H9 (cell line): ENCODE results near the gene FKBP8. TPM values are rescaled to one million over a fixed set of nuclear protein-coding genes. Genes with fewer than 3 reads are reported as not detected.

ENCODE experiments used
- DNase-seq: peaks from one replicate; pipeline ENCODE4 v3.0.0-alpha.2; 2017
- H2AFZ ChIP-seq: one replicate; pipeline ENCODE4 v1.6.1; 2013; ENCODE audit warnings: mild to moderate bottlenecking, low read length, control low read depth, moderate library complexity
- H2AK5ac ChIP-seq: 2 replicates; pipeline ENCODE4 v1.6.1; 2013; ENCODE audit warnings: low read length, control low read depth, mixed read lengths; ENCODE audit not compliant: insufficient read length
- H2BK120ac ChIP-seq: one replicate; pipeline ENCODE4 v1.6.1; 2013; ENCODE audit warnings: low read depth, mild to moderate bottlenecking, low read length, control low read depth, inconsistent platforms; ENCODE audit not compliant: poor library complexity, severe bottlenecking
- H2BK12ac ChIP-seq: 2 replicates; pipeline ENCODE4 v1.6.1; 2013; ENCODE audit warnings: low read length, control low read depth, mixed read lengths, low read depth; ENCODE audit not compliant: insufficient read length
- H2BK15ac ChIP-seq: 2 replicates; pipeline ENCODE4 v1.6.1; 2013; ENCODE audit warnings: low read depth, low read length, control low read depth
- H2BK20ac ChIP-seq: one replicate; pipeline ENCODE4 v1.6.1; 2013; ENCODE audit warnings: low read depth, mild to moderate bottlenecking, low read length, control low read depth, inconsistent platforms; ENCODE audit not compliant: poor library complexity, severe bottlenecking
- H2BK5ac ChIP-seq: 2 replicates; pipeline ENCODE4 v1.6.1; 2013; ENCODE audit warnings: low read length, control low read depth, mixed read lengths; ENCODE audit not compliant: insufficient read length
- H3K14ac ChIP-seq: 2 replicates; pipeline ENCODE4 v1.6.1; 2013; ENCODE audit warnings: low read length, control low read depth; ENCODE audit not compliant: insufficient read depth
- H3K18ac ChIP-seq: 2 replicates; pipeline ENCODE4 v1.6.1; 2013; ENCODE audit warnings: low read depth, mild to moderate bottlenecking, mixed read lengths, low read length, control low read depth; ENCODE audit not compliant: insufficient read length
- H3K23ac ChIP-seq: 2 replicates; pipeline ENCODE4 v1.6.1; 2013; ENCODE audit warnings: low read length, control low read depth, mixed read lengths, low read depth; ENCODE audit not compliant: insufficient read length
- H3K23me2 ChIP-seq: 2 replicates; pipeline ENCODE4 v1.6.1; 2013; ENCODE audit warnings: low read depth, mild to moderate bottlenecking, mixed read lengths, low read length, control low read depth; ENCODE audit not compliant: insufficient read length, poor library complexity, severe bottlenecking
- H3K27ac ChIP-seq: 2 replicates; pipeline ENCODE4 v1.5.1; 2013; ENCODE audit warnings: low read length, control low read depth, mixed read lengths, low read depth; ENCODE audit not compliant: insufficient read length
- H3K27me3 ChIP-seq: 2 replicates; pipeline ENCODE4 v1.6.1; 2013; ENCODE audit warnings: low read length, control low read depth, inconsistent platforms; ENCODE audit not compliant: insufficient read depth
- H3K4ac ChIP-seq: 2 replicates; pipeline ENCODE4 v1.6.1; 2013; ENCODE audit warnings: low read depth, mild to moderate bottlenecking, control low read depth, inconsistent platforms, low read length, moderate library complexity
- H3K4me1 ChIP-seq: 2 replicates; pipeline ENCODE4 v1.6.1; 2013; ENCODE audit warnings: low read length, control low read depth, inconsistent platforms; ENCODE audit not compliant: insufficient read depth
- H3K4me2 ChIP-seq: 2 replicates; pipeline ENCODE4 v1.6.1; 2013; ENCODE audit warnings: low read length, control low read depth, mixed read lengths; ENCODE audit not compliant: insufficient read length, insufficient read depth
- H3K56ac ChIP-seq: 2 replicates; pipeline ENCODE4 v1.6.1; 2013; ENCODE audit warnings: low read depth, mild to moderate bottlenecking, mixed read lengths, low read length, control low read depth; ENCODE audit not compliant: insufficient read length
- H3K79me1 ChIP-seq: 2 replicates; pipeline ENCODE4 v1.6.1; 2013; ENCODE audit warnings: low read depth, mild to moderate bottlenecking, moderate library complexity, low read length, control low read depth, inconsistent platforms; ENCODE audit not compliant: insufficient read depth, poor library complexity, severe bottlenecking
- H3K79me2 ChIP-seq: 2 replicates; pipeline ENCODE4 v1.6.1; 2013; ENCODE audit warnings: low read length, control low read depth, inconsistent platforms; ENCODE audit not compliant: insufficient read depth
- H3K9ac ChIP-seq: 2 replicates; pipeline ENCODE4 v1.6.1; 2013; ENCODE audit warnings: low read length, control low read depth, mixed read lengths; ENCODE audit not compliant: insufficient read length; ENCODE audit errors: extremely low read depth
- H3K9me3 ChIP-seq: one replicate; pipeline ENCODE4 v1.6.1; 2013; ENCODE audit warnings: low read depth, low read length, inconsistent platforms; ENCODE audit not compliant: control insufficient read depth
- H3T11ph ChIP-seq: one replicate; pipeline ENCODE4 v1.6.1; 2013; ENCODE audit warnings: mild to moderate bottlenecking, low read length, control low read depth, inconsistent platforms
- H4K20me1 ChIP-seq: one replicate; pipeline ENCODE4 v1.6.1; 2013; ENCODE audit not compliant: control insufficient read depth, insufficient read length, insufficient read depth
- H4K5ac ChIP-seq: 2 replicates; pipeline ENCODE4 v1.6.1; 2013; ENCODE audit warnings: low read depth, mild to moderate bottlenecking, mixed read lengths, low read length, control low read depth; ENCODE audit not compliant: insufficient read length
- H4K8ac ChIP-seq: replicated peaks from 2 replicates; pipeline ENCODE4 v1.6.1; 2013; ENCODE audit warnings: low read length, control low read depth, mixed read lengths, low read depth; ENCODE audit not compliant: insufficient read length
- H4K91ac ChIP-seq: 2 replicates; pipeline ENCODE4 v1.6.1; 2013; ENCODE audit warnings: low read depth, mild to moderate bottlenecking, moderate library complexity, mixed read lengths, low read length, control low read depth; ENCODE audit not compliant: insufficient read length
- H3K27ac Mint-ChIP-seq, 3 experiments: 2 replicates in 2 of 3; 3 replicates in 1 of 3; pipeline ENCODE4 v1.8.0; 2020 to 2021; ENCODE audit warnings: mixed read lengths in 3 of 3, mild to moderate bottlenecking in 1 of 3, moderate library complexity in 1 of 3
- H3K27me3 Mint-ChIP-seq: 2 replicates; pipeline ENCODE4 v1.8.0; 2021; ENCODE audit warnings: low read depth, mild to moderate bottlenecking, moderate library complexity, mixed read lengths
- H3K36me3 Mint-ChIP-seq, 3 experiments: 2 replicates in 2 of 3; 3 replicates in 1 of 3; pipeline ENCODE4 v1.8.0; 2020 to 2021; ENCODE audit warnings: low read depth in 3 of 3, mixed read lengths in 3 of 3; ENCODE audit not compliant: insufficient read depth in 1 of 3
- H3K4me1 Mint-ChIP-seq, 2 experiments: 2 replicates each; pipeline ENCODE4 v1.8.0; 2020; ENCODE audit warnings: mixed read lengths in 2 of 2
- H3K4me3 Mint-ChIP-seq, 2 experiments: 2 replicates in 1 of 2; 3 replicates in 1 of 2; pipeline ENCODE4 v1.8.0; 2020 to 2021; ENCODE audit warnings: mild to moderate bottlenecking in 2 of 2, mixed read lengths in 2 of 2, moderate library complexity in 1 of 2
- H3K9me3 Mint-ChIP-seq, 2 experiments: 2 replicates in 1 of 2; 3 replicates in 1 of 2; pipeline ENCODE4 v1.8.0; 2020; ENCODE audit warnings: mild to moderate bottlenecking in 2 of 2, mixed read lengths in 2 of 2, moderate library complexity in 1 of 2
- WGBS: extraction: QIAGEN DNeasy Blood & Tissue Kit; methylation state at CpG from one replicate; pipeline ENCODE4 v1.1.7; 2013; ENCODE audit warnings: missing lambda C conversion rate, low lambda C conversion rate, mixed read lengths; ENCODE audit not compliant: insufficient read length; ENCODE audit errors: extremely low coverage; 5-methylcytosine and 5-hydroxymethylcytosine counted together
- total RNA-seq: library from RNA; stranded (reverse); gene quantifications from 2 replicates; pipeline ENCODE4 v1.2.1, GENCODE V29; 2021
- TF ChIP-seq, protein P1 (sequence below): fragments of 200-600 bp; sonication (generic); conservative IDR thresholded peaks from 3 replicates; pipeline ENCODE4 v1.8.0; 2021; ENCODE audit warnings: antibody characterized with exemption, mild to moderate bottlenecking

The FKBP8 gene
- total RNA-seq, 1 experiment from 2014 or later, result 308 TPM

DNA sequence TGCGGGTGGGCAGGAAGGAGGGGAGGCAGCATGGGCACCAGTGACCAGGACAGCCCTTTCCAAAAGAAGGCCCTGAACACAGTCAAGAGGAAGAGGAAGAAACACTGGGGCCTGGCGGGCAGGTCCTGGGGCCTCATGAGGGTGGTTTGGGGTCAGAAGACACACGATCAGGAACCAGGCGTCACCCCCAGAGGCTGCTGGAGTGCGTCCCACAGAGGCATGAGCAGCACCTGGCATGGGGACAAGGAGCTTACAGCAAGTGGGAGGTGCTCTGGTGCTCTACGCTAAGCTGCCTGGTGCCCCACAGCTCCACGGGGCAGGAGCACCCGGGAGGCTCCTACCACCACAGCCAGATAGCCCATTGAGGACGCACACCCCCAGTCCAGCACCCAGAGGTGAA lies 41.5 kb downstream of the FKBP8 start:
- Mint-ChIP-seq H3K27ac (no peak overlapping the region), H3K4me1 (peaks cover 5% of the 10 kb centered on the region in 2 experiments), H3K36me3 (no peaks in the 10 kb centered on the region), H3K4me3 (no peak overlapping the region), H3K9me3 (no peaks in the 10 kb centered on the region), H3K27me3 (no peaks in the 10 kb centered on the region; the same call in 1 of the 2 replicates)
- H3K27ac ChIP-seq, result no peak overlapping the region
- H2BK5ac ChIP-seq, result no peak overlapping the region
- H3T11ph ChIP-seq, result no peak overlapping the region
- no peak overlapping the region for H4K91ac ChIP-seq
- H2AFZ ChIP-seq, result no peak overlapping the region
- H3K27me3 ChIP-seq, result no peaks in the 10 kb centered on the region
- H3K9me3 ChIP-seq, result no peaks in the 10 kb centered on the region
- no peak overlapping the region; the same call in 1 of the 2 replicates for H3K14ac ChIP-seq
- H2BK12ac ChIP-seq, result no peak overlapping the region
- H3K4me1 ChIP-seq, result no peaks in the 10 kb centered on the region
- H4K20me1 ChIP-seq, result peaks cover 3% of the 10 kb centered on the region
- no peak overlapping the region for H3K56ac ChIP-seq
- no peak overlapping the region for H2BK15ac ChIP-seq
- H3K23ac ChIP-seq, result no peak overlapping the region
- H2BK120ac ChIP-seq, result no peak overlapping the region
- no peak overlapping the region for H3K9ac ChIP-seq
- no CpG with 5 or more reads among the region's 9 CpGs for WGBS
- H3K23me2 ChIP-seq, result no peaks in the 10 kb centered on the region
- TF ChIP-seq, protein P1, sequence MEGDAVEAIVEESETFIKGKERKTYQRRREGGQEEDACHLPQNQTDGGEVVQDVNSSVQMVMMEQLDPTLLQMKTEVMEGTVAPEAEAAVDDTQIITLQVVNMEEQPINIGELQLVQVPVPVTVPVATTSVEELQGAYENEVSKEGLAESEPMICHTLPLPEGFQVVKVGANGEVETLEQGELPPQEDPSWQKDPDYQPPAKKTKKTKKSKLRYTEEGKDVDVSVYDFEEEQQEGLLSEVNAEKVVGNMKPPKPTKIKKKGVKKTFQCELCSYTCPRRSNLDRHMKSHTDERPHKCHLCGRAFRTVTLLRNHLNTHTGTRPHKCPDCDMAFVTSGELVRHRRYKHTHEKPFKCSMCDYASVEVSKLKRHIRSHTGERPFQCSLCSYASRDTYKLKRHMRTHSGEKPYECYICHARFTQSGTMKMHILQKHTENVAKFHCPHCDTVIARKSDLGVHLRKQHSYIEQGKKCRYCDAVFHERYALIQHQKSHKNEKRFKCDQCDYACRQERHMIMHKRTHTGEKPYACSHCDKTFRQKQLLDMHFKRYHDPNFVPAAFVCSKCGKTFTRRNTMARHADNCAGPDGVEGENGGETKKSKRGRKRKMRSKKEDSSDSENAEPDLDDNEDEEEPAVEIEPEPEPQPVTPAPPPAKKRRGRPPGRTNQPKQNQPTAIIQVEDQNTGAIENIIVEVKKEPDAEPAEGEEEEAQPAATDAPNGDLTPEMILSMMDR, result no peak
- no peaks in the 10 kb centered on the region; the same call in 1 of the 2 replicates for H3K79me2 ChIP-seq
- no peak overlapping the region for H4K5ac ChIP-seq
- no peak overlapping the region for H3K4ac ChIP-seq
- no peak overlapping the region for H4K8ac ChIP-seq
- no peak for DNase-seq
- no peak overlapping the region for H2BK20ac ChIP-seq
- H3K4me2 ChIP-seq, result no peak overlapping the region
- no peak overlapping the region for H2AK5ac ChIP-seq
- H3K18ac ChIP-seq, result no peak overlapping the region
- peaks cover 3% of the 10 kb centered on the region for H3K79me1 ChIP-seq
